Suprapubic skin (tissue), 4 donors: ENCODE measurements around the gene SVEP1. TPM values are rescaled to one million over a fixed set of nuclear protein-coding genes. Genes with fewer than 3 reads are reported as not detected.
"Not testable (repeated sequence)": the region's sequence is repeated elsewhere in the genome, so short reads cannot be mapped to it uniquely, and the experiment has no call there.

Source experiments
- DNase-seq, 2 donors: peaks; one replicate each; pipeline ENCODE4 v3.0.0-alpha.2; 2019; ENCODE audit warnings: low spot score in 2 of 2
- H3K27ac ChIP-seq: fragments of 200-600 bp; sonication (generic); one replicate; pipeline ENCODE4 v1.5.1; 2019
- H3K27me3 ChIP-seq: fragments of 200-600 bp; sonication (generic); one replicate; pipeline ENCODE4 v1.5.1; 2019
- H3K36me3 ChIP-seq: fragments of 200-600 bp; sonication (generic); one replicate; pipeline ENCODE4 v1.5.1; 2019
- H3K4me1 ChIP-seq: fragments of 200-600 bp; sonication (generic); one replicate; pipeline ENCODE4 v1.5.1; 2019
- H3K4me3 ChIP-seq: fragments of 200-600 bp; sonication (generic); one replicate; pipeline ENCODE4 v1.5.1; 2019; ENCODE audit warnings: mild to moderate bottlenecking
- H3K9me3 ChIP-seq: fragments of 200-600 bp; sonication (generic); one replicate; pipeline ENCODE4 v1.5.1; 2019
- EP300 ChIP-seq: sonication (generic); formaldehyde crosslinking; IDR thresholded peaks from one replicate; pipeline ENCODE4 v1.6.1; 2017; ENCODE audit warnings: antibody characterized with exemption
- POLR2A ChIP-seq, 2 donors: fragments of 450-650 bp; IDR thresholded peaks; one replicate each; pipeline ENCODE4 v1.6.1; 2017; ENCODE audit warnings: antibody characterized with exemption in 2 of 2, mild to moderate bottlenecking in 2 of 2, moderate library complexity in 2 of 2
- POLR2AphosphoS5 ChIP-seq, 3 donors: sonication (generic); formaldehyde crosslinking; IDR thresholded peaks; one replicate each; pipeline ENCODE4 v1.6.1; 2017; ENCODE audit warnings: antibody characterized with exemption in 3 of 3
- WGBS: methylation state at CpG from one replicate; pipeline ENCODE4 v1.1.5; 2018; 5-methylcytosine and 5-hydroxymethylcytosine counted together
- total RNA-seq, 4 donors: library from RNA; depleted of rRNA; stranded (reverse); fragments of >200 nt; gene quantifications; one replicate each; pipeline ENCODE4 v1.1.0, GENCODE V29; 2016
- TF ChIP-seq, protein P1 (sequence below), 2 donors: fragments of 200-600 bp in 1 of 2; fragments of 450-650 bp in 1 of 2; sonication (generic) in 1 of 2; IDR thresholded peaks; one replicate each; pipeline ENCODE4 v1.5.1; 2016 to 2019; ENCODE audit warnings: antibody characterized with exemption in 2 of 2, mild to moderate bottlenecking in 1 of 2, moderate library complexity in 1 of 2

SVEP1 gene
- total RNA-seq, 4 donors from 2014 or later, result 5.8 to 15.6 (median 11.2) TPM

GRCh38 chr9:110619831-110620230 is 40.3 kb upstream of the SVEP1 start:
- no peak for DNase-seq
- Histone ChIP-seq H3K27me3 (no peaks in the 10 kb centered on the region), H3K9me3 (no peaks in the 10 kb centered on the region), H3K4me3 (no peak overlapping the region), H3K27ac (no peak overlapping the region), H3K4me1 (peaks cover 4% of the 10 kb centered on the region), H3K36me3 (no peaks in the 10 kb centered on the region)
- TF ChIP-seq POLR2AphosphoS5 (IDR thresholded peaks at IDR 0.05) (no peak), POLR2A (IDR thresholded peaks at IDR 0.05) (no peak)

DNA sequence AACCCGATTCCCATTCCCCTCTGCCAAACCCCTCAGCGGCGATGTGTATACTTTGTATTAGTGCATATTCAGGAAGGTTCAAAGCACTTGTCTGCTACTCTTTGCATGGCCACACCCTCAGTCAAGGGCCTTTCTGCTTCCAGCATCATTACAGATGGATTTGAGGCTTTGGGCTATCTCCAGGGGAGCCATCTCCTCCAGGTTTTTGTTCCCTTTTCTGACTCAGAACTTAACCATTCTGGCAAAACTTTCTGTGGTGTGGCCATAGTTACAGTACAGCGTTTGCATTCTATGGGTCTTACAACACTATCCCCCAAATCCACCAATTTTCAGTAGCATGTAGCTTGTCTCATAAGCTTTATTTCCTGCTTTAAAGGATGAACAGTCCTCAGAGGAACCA is 36.0 kb upstream of the SVEP1 start:
- H3K9me3 ChIP-seq, result no peaks in the 10 kb centered on the region
- no peaks in the 10 kb centered on the region for H3K27me3 ChIP-seq
- no peak overlapping the region for H3K4me3 ChIP-seq
- WGBS, result 81% methylated on average over 4 of the region's 4 CpGs
- no peak overlapping the region for H3K27ac ChIP-seq
- TF ChIP-seq POLR2AphosphoS5 (IDR thresholded peaks at IDR 0.05), result no peak
- TF ChIP-seq EP300, result no peak
- H3K4me1 ChIP-seq, result no peaks in the 10 kb centered on the region
- no peaks in the 10 kb centered on the region for H3K36me3 ChIP-seq
- no peak for DNase-seq

GRCh38 chr9:110614576-110614975 is 35.0 kb upstream of the SVEP1 start:
- not testable (repeated sequence) for H3K36me3 ChIP-seq, H3K4me3 ChIP-seq, H3K27me3 ChIP-seq, H3K27ac ChIP-seq, H3K4me1 ChIP-seq, DNase-seq, H3K9me3 ChIP-seq
- 77% methylated on average over 8 of the region's 8 CpGs for WGBS

- no peak overlapping the region for H3K27ac ChIP-seq
- no peak for DNase-seq
- H3K27me3 ChIP-seq, result no peaks in the 10 kb centered on the region
- H3K36me3 ChIP-seq, result no peaks in the 10 kb centered on the region
- H3K4me1 ChIP-seq, result no peaks in the 10 kb centered on the region
- no peak overlapping the region for H3K4me3 ChIP-seq
- H3K9me3 ChIP-seq, result no peaks in the 10 kb centered on the region
- TF ChIP-seq POLR2A (IDR thresholded peaks at IDR 0.05) (no peak), EP300 (no peak), POLR2AphosphoS5 (IDR thresholded peaks at IDR 0.05) (no peak)
- TF ChIP-seq, protein P1, sequence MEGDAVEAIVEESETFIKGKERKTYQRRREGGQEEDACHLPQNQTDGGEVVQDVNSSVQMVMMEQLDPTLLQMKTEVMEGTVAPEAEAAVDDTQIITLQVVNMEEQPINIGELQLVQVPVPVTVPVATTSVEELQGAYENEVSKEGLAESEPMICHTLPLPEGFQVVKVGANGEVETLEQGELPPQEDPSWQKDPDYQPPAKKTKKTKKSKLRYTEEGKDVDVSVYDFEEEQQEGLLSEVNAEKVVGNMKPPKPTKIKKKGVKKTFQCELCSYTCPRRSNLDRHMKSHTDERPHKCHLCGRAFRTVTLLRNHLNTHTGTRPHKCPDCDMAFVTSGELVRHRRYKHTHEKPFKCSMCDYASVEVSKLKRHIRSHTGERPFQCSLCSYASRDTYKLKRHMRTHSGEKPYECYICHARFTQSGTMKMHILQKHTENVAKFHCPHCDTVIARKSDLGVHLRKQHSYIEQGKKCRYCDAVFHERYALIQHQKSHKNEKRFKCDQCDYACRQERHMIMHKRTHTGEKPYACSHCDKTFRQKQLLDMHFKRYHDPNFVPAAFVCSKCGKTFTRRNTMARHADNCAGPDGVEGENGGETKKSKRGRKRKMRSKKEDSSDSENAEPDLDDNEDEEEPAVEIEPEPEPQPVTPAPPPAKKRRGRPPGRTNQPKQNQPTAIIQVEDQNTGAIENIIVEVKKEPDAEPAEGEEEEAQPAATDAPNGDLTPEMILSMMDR (IDR thresholded peaks at IDR 0.05), result no peak
- WGBS, result 71% methylated on average over 9 of the region's 9 CpGs
Measured at GRCh38 chr9:110606179-110606790, 26.7 kb upstream of the SVEP1 start.

DNA sequence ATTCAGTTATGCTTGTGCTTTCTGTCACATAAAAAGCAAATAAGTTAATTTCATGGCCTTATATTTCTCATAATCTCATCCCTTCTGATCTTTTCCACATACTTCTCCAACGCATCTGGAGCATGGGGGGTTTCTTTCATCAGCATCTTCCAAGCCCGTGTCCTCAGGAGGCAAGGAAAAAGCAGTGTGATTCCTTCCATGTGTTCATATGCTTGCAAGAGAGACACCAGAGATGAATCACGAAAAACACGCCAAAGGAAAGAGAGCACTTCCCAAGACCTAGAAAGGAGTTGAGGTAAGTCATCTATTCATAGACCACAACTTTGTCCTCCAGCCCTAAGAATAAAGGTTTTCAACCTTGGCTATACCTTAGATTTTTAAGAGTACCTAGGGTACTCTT is 26.0 kb upstream of the SVEP1 start:
- no peak for DNase-seq
- WGBS, result 59% methylated on average over 4 of the region's 4 CpGs

DNA sequence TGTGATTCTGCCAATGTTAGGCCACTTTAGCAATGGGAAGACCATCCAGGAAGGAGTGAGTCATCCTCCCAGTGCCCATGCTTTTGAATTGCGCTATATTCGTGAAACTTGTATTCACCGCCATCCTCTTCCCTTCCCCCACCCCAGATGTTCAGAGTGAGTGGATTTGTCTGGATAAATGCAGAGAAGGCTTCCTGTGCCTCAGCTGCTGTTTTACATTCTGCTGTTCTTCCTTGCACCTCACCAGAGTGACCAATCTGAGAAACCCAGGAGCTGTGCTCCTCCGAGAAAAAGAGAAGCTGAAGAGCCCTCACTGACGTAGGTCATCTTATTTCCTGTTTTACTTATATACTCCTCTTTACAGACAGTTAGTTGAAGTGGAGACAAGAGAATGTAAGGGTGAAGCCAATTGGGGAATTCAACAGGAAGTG is 24.6 kb upstream of the SVEP1 start:
- H3K27ac ChIP-seq, result no peak overlapping the region
- WGBS, result 84% methylated on average over 5 of the region's 5 CpGs
- no peaks in the 10 kb centered on the region for H3K4me1 ChIP-seq
- no peaks in the 10 kb centered on the region for H3K9me3 ChIP-seq
- no peak for DNase-seq
- H3K27me3 ChIP-seq, result no peaks in the 10 kb centered on the region
- no peaks in the 10 kb centered on the region for H3K36me3 ChIP-seq
- H3K4me3 ChIP-seq, result no peak overlapping the region
- TF ChIP-seq POLR2AphosphoS5 (IDR thresholded peaks at IDR 0.05) (no peak), POLR2A (IDR thresholded peaks at IDR 0.05) (no peak), EP300 (no peak)
- TF ChIP-seq, protein P1 (IDR thresholded peaks at IDR 0.05), result no peak

More for the DNA sequence above, 26.0 kb upstream of the SVEP1 start:
- no peaks in the 10 kb centered on the region for H3K27me3 ChIP-seq
- H3K4me3 ChIP-seq, result no peak overlapping the region
- no peaks in the 10 kb centered on the region for H3K36me3 ChIP-seq
- no peaks in the 10 kb centered on the region for H3K4me1 ChIP-seq
- no peak for TF ChIP-seq POLR2AphosphoS5 (IDR thresholded peaks at IDR 0.05)
- TF ChIP-seq, protein P1 (IDR thresholded peaks at IDR 0.05), result no peak
- no peaks in the 10 kb centered on the region for H3K9me3 ChIP-seq
- no peak overlapping the region for H3K27ac ChIP-seq

- DNase-seq, result no peak
- Histone ChIP-seq H3K9me3 (no peaks in the 10 kb centered on the region), H3K4me1 (no peaks in the 10 kb centered on the region), H3K36me3 (no peaks in the 10 kb centered on the region), H3K4me3 (no peak overlapping the region), H3K27ac (no peak overlapping the region), H3K27me3 (no peaks in the 10 kb centered on the region)
- WGBS, result 23% methylated on average over 2 of the region's 2 CpGs
- TF ChIP-seq POLR2AphosphoS5 (IDR thresholded peaks at IDR 0.05) (no peak), POLR2A (IDR thresholded peaks at IDR 0.05) (no peak), EP300 (no peak)
- TF ChIP-seq, protein P1 (IDR thresholded peaks at IDR 0.05), result no peak
Measured at GRCh38 chr9:110602281-110602680, 22.7 kb upstream of the SVEP1 start.
